Measurements from ENCODE around the gene CNTNAP4. TPM values are rescaled to one million over a fixed set of nuclear protein-coding genes. Genes with fewer than 3 reads are reported as not detected.

Gene CNTNAP4
- total and polyA plus RNA-seq, 10 of the 15 experiments (the other 5 are each of a cell fraction or from before 2014, with no cell fraction given) = 0.45 to 1.9 (median 0.90) TPM

GRCh38 chr16:76243620-76244019 is 33.6 kb upstream of the CNTNAP4 start:
- in situ Hi-C loops (cut with MboI) = no loop called here
- Histone ChIP-seq H3K27me3 (replicated peaks in 1 of 2; ENCODE audit: control insufficient read depth in 2 of 2, insufficient read depth in 2 of 2, low read length in 1 of 2) (no peaks in the 10 kb centered on the region), H3K4me3 (no peak overlapping the region), H3K36me3 (ENCODE audit: control insufficient read depth in 2 of 2, insufficient read depth in 2 of 2, low read length in 1 of 2) (no peaks in the 10 kb centered on the region), H3K9ac (ENCODE audit: control insufficient read depth, insufficient read depth, low read length) (no peak overlapping the region), H2AFZ (ENCODE audit: control insufficient read depth, low read depth, low read length) (no peak overlapping the region), H3K4me2 (ENCODE audit: control insufficient read depth, insufficient read depth) (no peak overlapping the region), H3K79me2 (ENCODE audit: control insufficient read depth, insufficient read depth, low read length) (no peaks in the 10 kb centered on the region), H3K4me1 (ENCODE audit: control insufficient read depth, insufficient read depth, low read length) (no peaks in the 10 kb centered on the region), H4K20me1 (ENCODE audit: control insufficient read depth, insufficient read depth) (no peaks in the 10 kb centered on the region), H3K9me3 (replicated peaks; ENCODE audit: control insufficient read depth, insufficient read depth, low read length) (no peaks in the 10 kb centered on the region), H3K27ac (ENCODE audit: control insufficient read depth, insufficient read depth) (no peak overlapping the region)
- DNase-seq (ENCODE audit: low read depth, low spot score) = no peak
- no TSS peak for BruUV-seq (replicated peaks)
- ChIA-PET CTCF (no interaction called here), POLR2A (no interaction called here), RAD21 (ENCODE audit: unreplicated experiment) (no interaction called here), SMC1A (ENCODE audit: uncharacterized antibody, unreplicated experiment) (no interaction called here)
- no peak for FAIRE-seq
- no peak for ATAC-seq
- no peak for TF ChIP-seq SIX5 (IDR thresholded peaks at IDR 0.05; ENCODE audit: low read depth, low read length, severe bottlenecking)
- TF ChIP-seq HDAC6 (IDR thresholded peaks at IDR 0.05; ENCODE audit: unreplicated experiment) = no peak
- no peak for TF ChIP-seq JUND (IDR thresholded peaks at IDR 0.05; ENCODE audit: low read depth, low read length)
- no peak for TF ChIP-seq ESRRA (IDR thresholded peaks at IDR 0.05; ENCODE audit: low read length)
- no peak for TF ChIP-seq SP1 (IDR thresholded peaks at IDR 0.05; ENCODE audit: low read depth, low read length)
- no peak for TF ChIP-seq ZNF687 (IDR thresholded peaks at IDR 0.05)
- 5% methylated on average over 1 of the region's 1 CpG for WGBS (ENCODE audit: insufficient coverage, insufficient replicate concordance, low lambda C conversion rate, missing lambda C conversion rate)
- intact Hi-C loops (cut with micrococcal nuclease; ENCODE audit: unreplicated experiment) = no loop called here

Measured in GM12878 (cell line).